HepG2 (cell line): ENCODE results near the gene RAB8A.

Experiments
- CEBPB ChIP-seq: IDR thresholded peaks from 2 replicates; pipeline ENCODE4 v1.6.1; 2011; ENCODE audit warnings: low read depth, low read length, improper control_type of control experiment, borderline replicate concordance
- E2F2 ChIP-seq: sonication (generic); formaldehyde crosslinking; IDR thresholded peaks from 2 replicates; pipeline ENCODE4 v1.4.0; 2020; ENCODE audit warnings: missing genetic modification reagents, borderline replicate concordance
- HINFP ChIP-seq: sonication (generic); formaldehyde crosslinking; IDR thresholded peaks from 2 replicates; pipeline ENCODE4 v1.4.0; 2020; ENCODE audit warnings: low read depth, mild to moderate bottlenecking, missing genetic modification reagents
- KLF13 ChIP-seq: sonication (generic); formaldehyde crosslinking; IDR thresholded peaks from 2 replicates; pipeline ENCODE4 v1.4.0; 2020; ENCODE audit warnings: mild to moderate bottlenecking, missing genetic modification reagents
- POLR2A ChIP-seq, 2 experiments: IDR thresholded peaks; 2 replicates each; pipeline ENCODE4 v1.6.1; 2011; ENCODE audit warnings: low read depth in 2 of 2, low read length in 2 of 2, mild to moderate bottlenecking in 1 of 2, moderate library complexity in 1 of 2; ENCODE audit not compliant: insufficient read depth in 1 of 2
- SETDB1 ChIP-seq: sonication (generic); formaldehyde crosslinking; IDR thresholded peaks from 2 replicates; pipeline ENCODE4 v1.5.1; 2020; ENCODE audit warnings: missing genetic modification reagents, mild to moderate bottlenecking, borderline replicate concordance
- XRCC5 ChIP-seq: fragments of 200-400 bp; formaldehyde crosslinking; optimal IDR thresholded peaks from 2 replicates; pipeline ENCODE3; 2017; ENCODE audit warnings: mild to moderate bottlenecking, low read length
- ZC3H13 ChIP-seq: sonication (generic); formaldehyde crosslinking; IDR thresholded peaks from 2 replicates; pipeline ENCODE4 v1.8.1; 2023; ENCODE audit warnings: mild to moderate bottlenecking, missing genetic modification reagents, moderate library complexity
- ZNF792 ChIP-seq: IDR thresholded peaks from 2 replicates; pipeline ENCODE4 v1.6.1; 2016

- TF ChIP-seq CEBPB (no peak), SETDB1 (CRISPR knock-in tag) (no peak), E2F2 (no peak), ZNF792 (CRISPR knock-in tag) (no peak), KLF13 (CRISPR knock-in tag) (no peak), ZC3H13 (CRISPR knock-in tag) (no peak), XRCC5 (no peak), HINFP (CRISPR knock-in tag) (no peak), POLR2A (IDR thresholded peaks at IDR 0.05; ENCODE audit: insufficient read depth in 1 of 2, low read depth in 2 of 2, low read length in 2 of 2) (no peak)
These were observed 68.9 kb downstream of the RAB8A start for GRCh38 chr19:16180611-16181010.
